HG03045 (cell line): ENCODE measurements around the gene TEK.

ENCODE experiments used
- ATAC-seq: cut with Tn5 transposase; IDR thresholded peaks from one replicate; pipeline ENCODE4 v1.9.1; 2021; ENCODE audit warnings: mild to moderate bottlenecking, moderate library complexity; ENCODE audit not compliant: unreplicated experiment

Gene TEK

GRCh38 chr9:27118916-27119315, 9.9 kb downstream of the TEK start:
- ATAC-seq, result no peak

- ATAC-seq, result no peak
Observed at GRCh38 chr9:27124151-27124550, 15.1 kb downstream of the TEK start.

- ATAC-seq, result no peak
Observed at GRCh38 chr9:27125030-27125429, 16.0 kb downstream of the TEK start.

GRCh38 chr9:27125936-27126335, 16.9 kb downstream of the TEK start:
- ATAC-seq, result no peak

- ATAC-seq, result no peak
Observed at GRCh38 chr9:27126670-27127069, 17.6 kb downstream of the TEK start.

- ATAC-seq, result no peak
Observed at GRCh38 chr9:27129221-27129620, 20.2 kb downstream of the TEK start.

GRCh38 chr9:27131731-27132130, 22.7 kb downstream of the TEK start:
- ATAC-seq, result no peak

GRCh38 chr9:27133817-27134216, 24.8 kb downstream of the TEK start:
- ATAC-seq, result no peak

- no peak for ATAC-seq
Observed at GRCh38 chr9:27142299-27142930, 33.4 kb downstream of the TEK start.

- no peak for ATAC-seq
Observed at GRCh38 chr9:27145143-27145542, 36.1 kb downstream of the TEK start.

GRCh38 chr9:27149651-27150050, 40.6 kb downstream of the TEK start:
- no peak for ATAC-seq

GRCh38 chr9:27150746-27151406, 41.9 kb downstream of the TEK start:
- no peak for ATAC-seq

- no peak for ATAC-seq
Observed at GRCh38 chr9:27151693-27152404, 42.8 kb downstream of the TEK start.

GRCh38 chr9:27152405-27152718, 43.3 kb downstream of the TEK start:
- no peak for ATAC-seq

GRCh38 chr9:27154908-27155307, 45.9 kb downstream of the TEK start:
- ATAC-seq, result no peak

- no peak for ATAC-seq
Observed at GRCh38 chr9:27157097-27157496, 48.1 kb downstream of the TEK start.

- no peak for ATAC-seq
Observed at GRCh38 chr9:27157736-27158135, 48.7 kb downstream of the TEK start.

GRCh38 chr9:27160636-27161035, 51.6 kb downstream of the TEK start:
- no peak for ATAC-seq

- ATAC-seq, result no peak
Observed at GRCh38 chr9:27162045-27162444, 53.0 kb downstream of the TEK start.

GRCh38 chr9:27165068-27165467, 56.0 kb downstream of the TEK start:
- no peak for ATAC-seq

GRCh38 chr9:27165670-27166069, 56.6 kb downstream of the TEK start:
- no peak for ATAC-seq

- no peak for ATAC-seq
Observed at GRCh38 chr9:27168496-27168895, 59.5 kb downstream of the TEK start.
